Measurements from ENCODE around the gene MED22. TPM values are rescaled to one million over a fixed set of nuclear protein-coding genes. Genes with fewer than 3 reads are reported as not detected.

The MED22 gene
- total RNA-seq, 4 donors from 2014 or later, result 21.5 to 50.5 (median 25.4) TPM

DNA sequence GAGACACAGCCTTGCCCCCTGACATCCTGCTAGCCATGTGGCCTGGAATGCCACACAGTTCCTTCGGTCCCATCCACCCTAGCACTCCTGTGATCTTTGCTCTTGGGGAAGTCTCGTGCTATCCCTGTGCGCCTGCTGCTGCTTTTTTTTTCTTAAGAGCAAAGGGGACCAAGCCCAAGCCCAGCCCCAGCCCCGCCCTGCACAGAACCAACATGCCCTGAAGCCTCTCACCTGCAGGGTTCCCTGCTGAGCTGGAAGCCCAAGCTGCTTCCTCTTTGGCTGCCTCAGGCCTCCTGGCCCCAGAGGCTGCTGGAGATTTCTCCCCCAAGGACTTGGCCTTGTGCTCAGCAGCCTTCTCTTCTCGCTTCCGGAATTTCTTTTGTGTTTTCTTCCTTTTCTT is 13.8 kb downstream of the MED22 start:
- TF ChIP-seq EP300 (IDR thresholded peaks at IDR 0.05; ENCODE audit: low read depth) (no peak), POLR2A (IDR thresholded peaks at IDR 0.05) (peak; percentile 51), POLR2AphosphoS5 (IDR thresholded peaks at IDR 0.05) (peak in 2 of 3 donors; percentile 15 to 61)
- TF ChIP-seq, protein P1, sequence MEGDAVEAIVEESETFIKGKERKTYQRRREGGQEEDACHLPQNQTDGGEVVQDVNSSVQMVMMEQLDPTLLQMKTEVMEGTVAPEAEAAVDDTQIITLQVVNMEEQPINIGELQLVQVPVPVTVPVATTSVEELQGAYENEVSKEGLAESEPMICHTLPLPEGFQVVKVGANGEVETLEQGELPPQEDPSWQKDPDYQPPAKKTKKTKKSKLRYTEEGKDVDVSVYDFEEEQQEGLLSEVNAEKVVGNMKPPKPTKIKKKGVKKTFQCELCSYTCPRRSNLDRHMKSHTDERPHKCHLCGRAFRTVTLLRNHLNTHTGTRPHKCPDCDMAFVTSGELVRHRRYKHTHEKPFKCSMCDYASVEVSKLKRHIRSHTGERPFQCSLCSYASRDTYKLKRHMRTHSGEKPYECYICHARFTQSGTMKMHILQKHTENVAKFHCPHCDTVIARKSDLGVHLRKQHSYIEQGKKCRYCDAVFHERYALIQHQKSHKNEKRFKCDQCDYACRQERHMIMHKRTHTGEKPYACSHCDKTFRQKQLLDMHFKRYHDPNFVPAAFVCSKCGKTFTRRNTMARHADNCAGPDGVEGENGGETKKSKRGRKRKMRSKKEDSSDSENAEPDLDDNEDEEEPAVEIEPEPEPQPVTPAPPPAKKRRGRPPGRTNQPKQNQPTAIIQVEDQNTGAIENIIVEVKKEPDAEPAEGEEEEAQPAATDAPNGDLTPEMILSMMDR (IDR thresholded peaks at IDR 0.05), result peak in 4 of 5 experiments; percentile 22 to 63 (median 46)
- Histone ChIP-seq H3K27me3 (no peaks in the 10 kb centered on the region), H3K4me3 (peak overlapping the region in 1 of 4 donors; percentile 96), H3K27ac (peak overlapping the region; percentile 83 to 91 (median 89)), H3K36me3 (peaks cover 0 to 38% (median 20%) of the 10 kb centered on the region in 4 donors), H3K9me3 (no peaks in the 10 kb centered on the region), H3K4me1 (peaks cover 11 to 34% (median 30%) of the 10 kb centered on the region in 4 donors)
- WGBS, 2 donors (ENCODE audit: low coverage in 1 of 2), result 46 to 52% methylated on average over 2 to 6 of the region's 6 CpGs
- intact Hi-C loops (cut with DNase I; ENCODE audit: low total_unique reads), result no loop called here
- in situ Hi-C loops (cut with MboI; ENCODE audit: low pct_ligation_motif_present in 1 of 4, low pct_unique_long_range_greater_than_20kb in 1 of 4, low sequenced_read_pairs in 3 of 4), result loop anchor here in 1 of 4 donors (25.0 kb wide), 1 partner anchor 297 kb away; the partner anchor contains the start of gene GTF3C5
- peak; percentile 86 for DNase-seq

DNA sequence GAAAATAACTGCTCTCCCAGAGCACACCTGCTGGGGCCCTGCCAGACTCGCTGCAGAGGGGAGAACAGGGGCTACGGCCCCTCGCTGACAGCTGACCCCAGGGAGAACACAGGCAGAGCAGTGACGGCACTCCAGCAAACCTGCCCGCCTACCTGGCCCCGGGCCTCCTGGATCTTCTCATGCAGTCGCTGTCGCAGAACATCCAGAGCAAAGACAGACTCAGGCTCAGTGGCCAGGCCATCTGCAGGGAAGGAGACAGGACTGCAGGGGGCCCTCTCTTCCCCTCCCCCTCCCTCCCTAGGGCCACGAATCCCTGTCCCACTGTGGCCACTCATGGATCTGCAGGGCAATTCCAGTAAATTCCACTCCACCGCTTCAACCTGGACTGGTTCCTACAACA is 14.4 kb downstream of the MED22 start:
- Histone ChIP-seq H3K36me3 (peaks cover 0 to 38% (median 20%) of the 10 kb centered on the region in 4 donors), H3K27me3 (no peaks in the 10 kb centered on the region), H3K4me1 (peaks cover 11 to 34% (median 30%) of the 10 kb centered on the region in 4 donors), H3K4me3 (no peak overlapping the region), H3K27ac (peak overlapping the region; percentile 83 to 91 (median 89)), H3K9me3 (no peaks in the 10 kb centered on the region)
- DNase-seq, result no peak
- in situ Hi-C loops (cut with MboI; ENCODE audit: low pct_ligation_motif_present in 1 of 4, low pct_unique_long_range_greater_than_20kb in 1 of 4, low sequenced_read_pairs in 3 of 4), result loop anchor here in 1 of 4 donors (25.0 kb wide), 1 partner anchor 296 kb away; the partner anchor contains the start of gene GTF3C5
- intact Hi-C loops (cut with DNase I; ENCODE audit: low total_unique reads), result no loop called here
- TF ChIP-seq EP300 (IDR thresholded peaks at IDR 0.05; ENCODE audit: low read depth), result no peak
- TF ChIP-seq, protein P1 (IDR thresholded peaks at IDR 0.05), result no peak
- TF ChIP-seq POLR2AphosphoS5 (IDR thresholded peaks at IDR 0.05), result no peak
- no peak for TF ChIP-seq POLR2A (IDR thresholded peaks at IDR 0.05)
- 60 to 87% methylated on average over 1 to 10 of the region's 10 CpGs for WGBS, 2 donors (ENCODE audit: low coverage in 1 of 2)

DNA sequence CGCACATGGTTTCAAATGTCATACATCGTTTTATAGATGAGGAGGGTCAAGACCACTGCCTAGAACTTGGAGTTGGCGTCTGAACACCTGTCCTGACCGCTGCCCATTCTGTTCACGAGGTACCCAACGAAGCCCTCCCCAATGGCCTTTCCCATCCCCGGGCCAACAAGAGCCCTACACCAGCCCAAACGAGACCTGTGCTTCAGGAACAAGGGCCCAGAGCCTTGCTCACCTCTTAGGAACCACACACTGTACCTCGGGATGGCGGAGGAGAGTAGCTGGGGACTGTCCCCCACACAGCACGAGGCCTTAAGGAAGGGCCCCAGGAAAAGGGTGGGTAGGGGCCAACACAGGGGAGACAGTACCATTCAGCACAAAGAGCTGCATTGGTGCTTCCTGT is 14.9 kb downstream of the MED22 start:
- DNase-seq, result no peak
- intact Hi-C loops (cut with DNase I; ENCODE audit: low total_unique reads), result no loop called here
- Histone ChIP-seq H3K9me3 (no peaks in the 10 kb centered on the region), H3K4me1 (peaks cover 11 to 34% (median 30%) of the 10 kb centered on the region in 4 donors), H3K27me3 (no peaks in the 10 kb centered on the region), H3K4me3 (no peak overlapping the region), H3K36me3 (peaks cover 0 to 38% (median 20%) of the 10 kb centered on the region in 4 donors), H3K27ac (peak overlapping the region in 2 of 4 donors; percentile 83 to 90)
- no peak for TF ChIP-seq POLR2AphosphoS5 (IDR thresholded peaks at IDR 0.05)
- TF ChIP-seq, protein P1 (IDR thresholded peaks at IDR 0.05), result no peak
- no peak for TF ChIP-seq EP300 (IDR thresholded peaks at IDR 0.05; ENCODE audit: low read depth)
- TF ChIP-seq POLR2A (IDR thresholded peaks at IDR 0.05), result no peak
- in situ Hi-C loops (cut with MboI; ENCODE audit: low pct_ligation_motif_present in 1 of 4, low pct_unique_long_range_greater_than_20kb in 1 of 4, low sequenced_read_pairs in 3 of 4), result loop anchor here in 1 of 4 donors (25.0 kb wide), 1 partner anchor 296 kb away; the partner anchor contains the start of gene GTF3C5
- WGBS, 2 donors (ENCODE audit: low coverage in 1 of 2), result 93% methylated on average over 11 of the region's 11 CpGs; no CpG with 5 or more reads in 1 of the 2 donors

DNA sequence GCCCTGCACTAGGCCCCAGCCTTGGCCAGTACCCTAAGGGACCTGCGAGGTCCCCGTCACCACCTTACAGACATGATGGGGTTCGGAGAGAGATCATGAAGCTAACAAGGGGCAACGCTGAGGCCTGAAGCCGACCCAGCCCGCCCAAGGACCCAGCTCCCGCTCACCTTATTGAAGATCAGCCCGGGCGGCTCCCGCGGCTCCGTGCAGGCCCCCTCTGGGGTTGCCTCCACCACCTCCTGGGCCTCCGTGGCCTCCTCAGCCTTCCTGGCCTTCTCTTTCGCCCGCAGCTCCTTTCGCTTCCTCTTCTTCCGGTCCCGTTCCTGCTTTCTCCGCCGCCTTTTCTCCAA is 15.6 kb downstream of the MED22 start:
- in situ Hi-C loops (cut with MboI; ENCODE audit: low pct_ligation_motif_present in 1 of 4, low pct_unique_long_range_greater_than_20kb in 1 of 4, low sequenced_read_pairs in 3 of 4), result loop anchor here in 1 of 4 donors (25.0 kb wide), 1 partner anchor 295 kb away; the partner anchor contains the start of gene GTF3C5

More for the DNA sequence above, 15.6 kb downstream of the MED22 start:
- intact Hi-C loops (cut with DNase I; ENCODE audit: low total_unique reads), result no loop called here
- Histone ChIP-seq H3K9me3 (no peaks in the 10 kb centered on the region), H3K4me3 (no peak overlapping the region), H3K4me1 (peaks cover 11 to 34% (median 30%) of the 10 kb centered on the region in 4 donors), H3K27ac (no peak overlapping the region), H3K36me3 (peaks cover 0 to 38% (median 20%) of the 10 kb centered on the region in 4 donors), H3K27me3 (no peaks in the 10 kb centered on the region)
- 82 to 86% methylated on average over 13 to 20 of the region's 20 CpGs for WGBS, 2 donors (ENCODE audit: low coverage in 1 of 2)
- TF ChIP-seq EP300 (IDR thresholded peaks at IDR 0.05; ENCODE audit: low read depth) (no peak), POLR2A (IDR thresholded peaks at IDR 0.05) (no peak), POLR2AphosphoS5 (IDR thresholded peaks at IDR 0.05) (no peak)
- TF ChIP-seq, protein P1 (IDR thresholded peaks at IDR 0.05), result no peak
- DNase-seq, result no peak

Measured in transverse colon (tissue), 4 donors.